GM23338 (cell line): ENCODE measurements around the gene RXFP1. TPM values are rescaled to one million over a fixed set of nuclear protein-coding genes. Genes with fewer than 3 reads are reported as not detected.

ENCODE experiments used
- ATAC-seq: fragments of 200-7000 bp; cut with Tn5 transposase; 3 replicates; pipeline ENCODE4 v1.9.1; 2020
- DNase-seq: peaks from one replicate; pipeline ENCODE4 v3.0.0-alpha.2; 2015; ENCODE audit warnings: low spot score
- H2AFZ ChIP-seq: fragments of 200-600 bp; sonication (generic); 2 replicates; pipeline ENCODE4 v1.8.0; 2016; ENCODE audit warnings: antibody characterized with exemption, mild to moderate bottlenecking, moderate library complexity
- H3F3A ChIP-seq: fragments of 200-600 bp; sonication (generic); replicated peaks from 2 replicates; pipeline ENCODE4 v1.8.0; 2017; ENCODE audit warnings: antibody characterized with exemption, mixed run types, low read depth
- H3K27ac ChIP-seq: fragments of 200-600 bp; sonication (generic); 2 replicates; pipeline ENCODE4 v1.6.1; 2016; ENCODE audit warnings: low read depth
- H3K27me3 ChIP-seq: fragments of 200-600 bp; sonication (generic); 2 replicates; pipeline ENCODE4 v1.8.0; 2016; ENCODE audit warnings: mild to moderate bottlenecking, mixed run types, moderate library complexity; ENCODE audit not compliant: insufficient read depth
- H3K36me3 ChIP-seq: fragments of 200-600 bp; sonication (generic); 2 replicates; pipeline ENCODE4 v1.8.0; 2016; ENCODE audit warnings: mild to moderate bottlenecking; ENCODE audit not compliant: insufficient read depth
- H3K4me1 ChIP-seq: fragments of 200-600 bp; sonication (generic); 2 replicates; pipeline ENCODE4 v1.8.0; 2016; ENCODE audit warnings: mild to moderate bottlenecking, moderate library complexity; ENCODE audit not compliant: insufficient read depth
- H3K4me2 ChIP-seq: fragments of 200-600 bp; sonication (generic); 2 replicates; pipeline ENCODE4 v1.7.1; 2017; ENCODE audit warnings: mixed run types
- H3K4me3 ChIP-seq: fragments of 200-600 bp; sonication (generic); 2 replicates; pipeline ENCODE4 v1.6.1; 2016; ENCODE audit warnings: mixed run types
- H3K79me2 ChIP-seq: fragments of 200-600 bp; sonication (generic); replicated peaks from 2 replicates; pipeline ENCODE4 v1.8.0; 2017; ENCODE audit warnings: mild to moderate bottlenecking; ENCODE audit not compliant: insufficient read depth
- H3K9me2 ChIP-seq: fragments of 200-600 bp; sonication (generic); 2 replicates; pipeline ENCODE4 v1.8.0; 2017; ENCODE audit not compliant: insufficient read depth
- H4K20me1 ChIP-seq: fragments of 200-600 bp; sonication (generic); replicated peaks from 2 replicates; pipeline ENCODE4 v1.8.0; 2017; ENCODE audit warnings: mild to moderate bottlenecking; ENCODE audit not compliant: insufficient read depth
- H3K27ac Mint-ChIP-seq: 2 replicates; pipeline ENCODE4 v1.8.0; 2020; ENCODE audit warnings: inconsistent platforms, mild to moderate bottlenecking, moderate library complexity, mixed read lengths
- H3K27me3 Mint-ChIP-seq: 3 replicates; pipeline ENCODE4 v1.8.0; 2022; ENCODE audit warnings: low read depth, mild to moderate bottlenecking, moderate library complexity, mixed read lengths, inconsistent platforms; ENCODE audit not compliant: insufficient read depth, poor library complexity
- H3K36me3 Mint-ChIP-seq: 3 replicates; pipeline ENCODE4 v1.8.0; 2021; ENCODE audit warnings: low read depth, mild to moderate bottlenecking, inconsistent platforms, moderate library complexity, mixed read lengths
- H3K4me1 Mint-ChIP-seq: 3 replicates; pipeline ENCODE4 v1.8.0; 2020; ENCODE audit warnings: mild to moderate bottlenecking, inconsistent platforms, mixed read lengths
- H3K4me3 Mint-ChIP-seq: 3 replicates; pipeline ENCODE4 v1.8.0; 2021; ENCODE audit warnings: moderate library complexity, mild to moderate bottlenecking, inconsistent platforms, mixed read lengths
- H3K9me3 Mint-ChIP-seq: 3 replicates; pipeline ENCODE4 v1.8.0; 2020; ENCODE audit warnings: moderate library complexity, mild to moderate bottlenecking, inconsistent platforms, mixed read lengths
- CREB1 ChIP-seq: fragments of 250-450 bp; sonication (Bioruptor Pico); IDR thresholded peaks from 2 replicates; pipeline ENCODE4 v1.5.0; 2020; ENCODE audit warnings: low read depth, mild to moderate bottlenecking, moderate library complexity
- CTCF ChIP-seq, 2 experiments: fragments of 200-600 bp in 1 of 2; sonication (generic) in 1 of 2; conservative IDR thresholded peaks; 2 replicates each; pipeline versions ENCODE4 v1.5.1 to v1.6.1; 2016 to 2017; ENCODE audit warnings: antibody characterized with exemption in 2 of 2, low read depth in 2 of 2, mild to moderate bottlenecking in 2 of 2, moderate library complexity in 1 of 2
- EZH2 ChIP-seq: fragments of 200-600 bp; sonication (generic); IDR thresholded peaks from one replicate; pipeline ENCODE4 v1.8.0; 2017; ENCODE audit warnings: antibody characterized with exemption, mild to moderate bottlenecking, low read depth; ENCODE audit not compliant: unreplicated experiment
- JUNB ChIP-seq: IDR thresholded peaks from one replicate; pipeline ENCODE4 v1.6.1; 2016; ENCODE audit warnings: antibody characterized with exemption; ENCODE audit not compliant: unreplicated experiment
- STAT1 ChIP-seq: IDR thresholded peaks from one replicate; pipeline ENCODE4 v1.6.1; 2016; ENCODE audit warnings: antibody characterized with exemption; ENCODE audit not compliant: unreplicated experiment
- ZNF114 ChIP-seq: fragments of 250-450 bp; sonication (Bioruptor Pico); IDR thresholded peaks from 2 replicates; pipeline ENCODE4 v1.5.0; 2020; ENCODE audit warnings: mild to moderate bottlenecking, moderate library complexity
- ZNF462 ChIP-seq: fragments of 250-450 bp; sonication (Bioruptor Pico); IDR thresholded peaks from 2 replicates; pipeline ENCODE4 v1.5.0; 2020; ENCODE audit warnings: mild to moderate bottlenecking, moderate library complexity
- polyA plus RNA-seq: library from polyadenylated mRNA; unstranded; fragments of >200 nt; fragmentation: Nextera tagmentation; extraction: Ambion mirVana; gene quantifications from 2 replicates; pipeline ENCODE4 v1.2.1, GENCODE V29; 2016
- total RNA-seq: library from RNA; depleted of rRNA; stranded (reverse); fragments of >200 nt; shearing (Covaris generic); gene quantifications from 2 replicates; pipeline ENCODE4 v1.2.3, GENCODE V29; 2014

RXFP1 gene
- total and polyA plus RNA-seq, 2 experiments from 2014 or later, result 0.63 TPM; not detected in 1

GRCh38 chr4:158656439-158656838 lies 134.8 kb downstream of the RXFP1 start:
- H3K4me3 ChIP-seq, result no peak overlapping the region
- H3F3A ChIP-seq, result no peaks in the 10 kb centered on the region
- peak overlapping the region; percentile 22; the same call in 1 of the 2 replicates for H3K4me2 ChIP-seq
- Mint-ChIP-seq H3K4me3 (no peak overlapping the region), H3K9me3 (peaks cover 4% of the 10 kb centered on the region; the same call in 1 of the 3 replicates), H3K27ac (no peak overlapping the region), H3K27me3 (peaks cover 6% of the 10 kb centered on the region), H3K4me1 (peaks cover 31% of the 10 kb centered on the region), H3K36me3 (no peaks in the 10 kb centered on the region; the same call in 2 of the 3 replicates)
- ATAC-seq (peak; percentile 71), DNase-seq (peak; percentile 37)
- H3K79me2 ChIP-seq, result no peaks in the 10 kb centered on the region
- 0 out of 2 replicates have a peak, but pooled peaks cover under 1% of the 10 kb centered on the region for H3K9me2 ChIP-seq
- no peaks in the 10 kb centered on the region for H3K27me3 ChIP-seq
- TF ChIP-seq CTCF (conservative IDR thresholded peaks at IDR 0.05; ENCODE audit: low read depth in 2 of 2), result no peak
- TF ChIP-seq CREB1 (CRISPR knock-in tag), result no peak
- TF ChIP-seq ZNF114 (CRISPR knock-in tag), result no peak
- TF ChIP-seq ZNF462 (CRISPR knock-in tag), result no peak
- no peak for TF ChIP-seq JUNB
- TF ChIP-seq STAT1, result no peak
- no peak for TF ChIP-seq EZH2
- no peaks in the 10 kb centered on the region for H4K20me1 ChIP-seq
- no peak overlapping the region for H2AFZ ChIP-seq
- H3K36me3 ChIP-seq, result no peaks in the 10 kb centered on the region
- H3K4me1 ChIP-seq, result no peaks in the 10 kb centered on the region
- no peak overlapping the region for H3K27ac ChIP-seq
